B cell (primary cell): ENCODE results near the gene CYRIA. TPM values are rescaled to one million over a fixed set of nuclear protein-coding genes. Genes with fewer than 3 reads are reported as not detected.

ENCODE experiments used
- ATAC-seq: fragments of 200-7000 bp; cut with Tn5 transposase; one replicate; pipeline ENCODE4 v1.10.0; 2021; ENCODE audit warnings: low read depth, mild to moderate bottlenecking, moderate number of reproducible peaks, moderate library complexity
- CTCF ChIA-PET: fragments of 350-600 bp; sonication (Branson Sonifier 250); formaldehyde crosslinking; loops from one replicate; lab custom pipeline; 2021; ENCODE audit warnings: antibody characterized with exemption, inconsistent platforms; lab: Charles Lee
- POLR2A ChIA-PET: fragments of 350-600 bp; sonication (Branson Sonifier 250); formaldehyde crosslinking; loops from one replicate; lab custom pipeline; 2021; ENCODE audit warnings: antibody characterized with exemption; lab: Charles Lee
- DNase-seq: peaks from one replicate; pipeline ENCODE4 v3.0.0; 2013
- H2AFZ ChIP-seq: 2 replicates; pipeline ENCODE4 v1.6.1; 2012; ENCODE audit warnings: mild to moderate bottlenecking, low read depth, low read length; ENCODE audit not compliant: insufficient read depth, poor library complexity, severe bottlenecking
- H3K27ac ChIP-seq, 2 donors: 1 replicate in 1 of 2; 2 replicates in 1 of 2; pipeline ENCODE4 v1.5.1; 2012 to 2013; ENCODE audit warnings: low read length in 2 of 2, mild to moderate bottlenecking in 2 of 2, moderate library complexity in 1 of 2
- H3K27me3 ChIP-seq, 4 experiments: fragments of 200-600 bp in 1 of 4; sonication (generic) in 1 of 4; replicated peaks in 1 of 4; 1 replicate in 2 of 4; 2 replicates in 2 of 4; pipeline versions ENCODE4 v1.6.1 to v1.7.0; 2013 to 2016; ENCODE audit warnings: low read length in 3 of 4, mild to moderate bottlenecking in 2 of 4, mixed read lengths in 1 of 4, moderate library complexity in 1 of 4; ENCODE audit not compliant: insufficient read depth in 4 of 4, control insufficient read depth in 3 of 4; ENCODE audit errors: control extremely low read depth in 1 of 4
- H3K36me3 ChIP-seq, 2 experiments: replicated peaks in 1 of 2; 1 replicate in 1 of 2; 2 replicates in 1 of 2; pipeline versions ENCODE4 v1.6.1 to v1.7.1; 2013; ENCODE audit warnings: low read length in 1 of 2; ENCODE audit not compliant: insufficient read depth in 2 of 2, control insufficient read depth in 1 of 2; ENCODE audit errors: control extremely low read depth in 1 of 2, extremely low read depth in 1 of 2
- H3K4me1 ChIP-seq, 2 donors: fragments of 200-600 bp in 1 of 2; sonication (generic) in 1 of 2; 1 replicate in 1 of 2; 2 replicates in 1 of 2; pipeline versions ENCODE4 v1.5.1 to v1.6.1; 2013 to 2017; ENCODE audit warnings: low read length in 2 of 2; ENCODE audit not compliant: control insufficient read depth in 2 of 2, insufficient read depth in 2 of 2
- H3K4me2 ChIP-seq: replicated peaks from 2 replicates; pipeline ENCODE3; 2012; ENCODE audit warnings: mild to moderate bottlenecking, low read depth, low read length; ENCODE audit not compliant: poor library complexity, severe bottlenecking
- H3K4me3 ChIP-seq, 5 experiments: fragments of 200-600 bp in 1 of 5; sonication (generic) in 1 of 5; 1 replicate in 3 of 5; 2 replicates in 2 of 5; pipeline versions ENCODE4 v1.5.1 to v1.7.0; 2011 to 2016; ENCODE audit warnings: low read length in 4 of 5, mild to moderate bottlenecking in 4 of 5, low read depth in 2 of 5, control low read depth in 1 of 5, moderate library complexity in 1 of 5; ENCODE audit not compliant: insufficient read depth in 1 of 5; ENCODE audit errors: control extremely low read depth in 1 of 5, extremely low read depth in 1 of 5
- H3K79me2 ChIP-seq: fragments of 200-600 bp; sonication (generic); one replicate; pipeline ENCODE4 v1.6.0; 2016; ENCODE audit warnings: low read length; ENCODE audit not compliant: control insufficient read depth, insufficient read depth
- H3K9ac ChIP-seq: fragments of 200-600 bp; sonication (generic); 2 replicates; pipeline ENCODE4 v1.6.1; 2017; ENCODE audit warnings: mild to moderate bottlenecking, low read length, moderate library complexity
- H3K9me3 ChIP-seq, 3 donors: one replicate each; pipeline versions ENCODE4 v1.6.1 to v1.7.1; 2013; ENCODE audit warnings: low read length in 2 of 3; ENCODE audit not compliant: control insufficient read depth in 2 of 3, insufficient read depth in 1 of 3; ENCODE audit errors: control extremely low read depth in 1 of 3
- H4K20me1 ChIP-seq: 2 replicates; pipeline ENCODE4 v1.6.0; 2012; ENCODE audit warnings: mild to moderate bottlenecking, low read length; ENCODE audit not compliant: insufficient read depth, control insufficient read depth, poor library complexity, severe bottlenecking
- H3K27ac Mint-ChIP-seq: one replicate; pipeline ENCODE4 v1.8.0; 2021; ENCODE audit warnings: mixed read lengths
- H3K27me3 Mint-ChIP-seq: one replicate; pipeline ENCODE4 v1.8.0; 2021; ENCODE audit warnings: mixed read lengths
- H3K4me1 Mint-ChIP-seq: one replicate; pipeline ENCODE4 v1.8.0; 2021; ENCODE audit warnings: mixed read lengths
- H3K4me3 Mint-ChIP-seq: one replicate; pipeline ENCODE4 v1.8.0; 2021; ENCODE audit warnings: mixed read lengths
- H3K9me3 Mint-ChIP-seq: one replicate; pipeline ENCODE4 v1.8.0; 2022; ENCODE audit warnings: mixed read lengths; ENCODE audit not compliant: insufficient read depth
- CTCF ChIP-seq: fragments of 200-600 bp; IDR thresholded peaks from one replicate; pipeline ENCODE4 v1.8.0; 2022; ENCODE audit warnings: antibody characterized with exemption, mild to moderate bottlenecking
- EZH2 ChIP-seq: IDR thresholded peaks from 2 replicates; pipeline ENCODE4 v1.6.1; 2012; ENCODE audit warnings: borderline replicate concordance, low read depth, mild to moderate bottlenecking, moderate library complexity, low read length; ENCODE audit not compliant: insufficient read depth, poor library complexity, severe bottlenecking
- WGBS: methylation state at CpG from one replicate; pipeline ENCODE4 v1.1.5; 2013; ENCODE audit warnings: missing lambda C conversion rate; ENCODE audit not compliant: insufficient coverage; 5-methylcytosine and 5-hydroxymethylcytosine counted together
- intact Hi-C: fragments of 100-400 bp; cut with micrococcal nuclease; formaldehyde crosslinking; loops from one replicate; pipeline ENCODE4 v1.10.0; 2022
- polyA plus RNA-seq: library from polyadenylated mRNA; depleted of rRNA; stranded (reverse); fragments of >200 nt; gene quantifications from 2 replicates; pipeline ENCODE4 v1.2.3, GENCODE V29; 2012
- total RNA-seq, 2 donors: library from RNA; stranded (reverse); fragments of 120-200 nt in 1 of 2; gene quantifications; 1 replicate in 1 of 2; 2 replicates in 1 of 2; pipeline versions ENCODE4 v1.2.3 to v1.2.4, GENCODE V29; 2013 to 2022

Gene CYRIA
- total and polyA plus RNA-seq, 2 donors (not counting 1 experiment from before 2014, with no cell fraction given): 16.8 to 58.8 TPM

DNA sequence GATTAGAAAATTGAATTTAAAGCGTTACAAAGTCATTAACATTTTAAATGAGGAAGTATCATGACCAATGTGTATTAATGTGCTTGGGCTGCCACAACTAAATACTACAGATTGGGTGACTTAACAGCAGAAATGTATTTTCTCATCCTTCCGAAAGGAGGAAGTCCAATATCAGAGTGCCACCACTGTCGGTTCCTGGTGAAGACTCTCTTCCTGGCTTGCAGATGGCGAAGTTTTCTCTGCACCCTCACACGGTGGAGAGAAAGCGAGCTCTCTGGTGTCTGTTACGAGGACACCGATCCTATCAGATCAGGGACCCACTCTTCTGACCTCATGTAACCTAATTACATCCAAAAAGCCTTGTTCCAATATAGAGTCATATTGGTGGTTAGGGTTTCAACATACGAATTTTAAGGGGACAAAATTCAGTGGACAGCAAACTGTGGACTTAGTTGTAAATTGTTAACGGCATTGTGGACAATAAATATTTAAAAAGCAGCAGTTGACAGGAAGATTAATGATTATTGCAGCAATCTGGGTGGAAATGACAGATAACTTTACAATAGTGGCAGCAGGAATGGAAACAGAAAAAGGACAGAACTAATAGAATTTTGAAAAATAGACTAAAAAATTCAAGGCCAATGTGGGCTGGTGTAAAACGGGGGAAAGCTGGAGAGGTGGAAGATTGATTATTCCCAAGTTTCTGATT is 35.1 kb upstream of the CYRIA start:
- H3K36me3 ChIP-seq: no peaks in the 10 kb centered on the region
- no peak overlapping the region for H3K4me3 Mint-ChIP-seq
- TF ChIP-seq EZH2 (no peak), CTCF (no peak)
- POLR2A ChIA-PET: no interaction called here
- ATAC-seq (no peak), DNase-seq (no peak)
- H3K4me1 Mint-ChIP-seq: peaks cover under 1% of the 10 kb centered on the region
- no peaks in the 10 kb centered on the region for H3K79me2 ChIP-seq
- no peaks in the 10 kb centered on the region for H3K27me3 ChIP-seq
- H2AFZ ChIP-seq: no peak overlapping the region
- no peak overlapping the region for H3K4me2 ChIP-seq
- peaks cover 4% of the 10 kb centered on the region for H3K9me3 Mint-ChIP-seq
- H3K27ac Mint-ChIP-seq: no peak overlapping the region
- CTCF ChIA-PET: no interaction called here
- intact Hi-C loops: no loop called here
- H3K27ac ChIP-seq: no peak overlapping the region
- H3K4me3 ChIP-seq: no peak overlapping the region
- H3K4me1 ChIP-seq: no peaks in the 10 kb centered on the region
- H3K27me3 Mint-ChIP-seq: peaks cover 3% of the 10 kb centered on the region
- H3K9ac ChIP-seq: no peak overlapping the region
- 87% methylated on average over 6 of the region's 11 CpGs for WGBS
- H3K9me3 ChIP-seq: peaks cover 0 to 6% (median 0%) of the 10 kb centered on the region in 3 donors
- no peaks in the 10 kb centered on the region for H4K20me1 ChIP-seq

DNA sequence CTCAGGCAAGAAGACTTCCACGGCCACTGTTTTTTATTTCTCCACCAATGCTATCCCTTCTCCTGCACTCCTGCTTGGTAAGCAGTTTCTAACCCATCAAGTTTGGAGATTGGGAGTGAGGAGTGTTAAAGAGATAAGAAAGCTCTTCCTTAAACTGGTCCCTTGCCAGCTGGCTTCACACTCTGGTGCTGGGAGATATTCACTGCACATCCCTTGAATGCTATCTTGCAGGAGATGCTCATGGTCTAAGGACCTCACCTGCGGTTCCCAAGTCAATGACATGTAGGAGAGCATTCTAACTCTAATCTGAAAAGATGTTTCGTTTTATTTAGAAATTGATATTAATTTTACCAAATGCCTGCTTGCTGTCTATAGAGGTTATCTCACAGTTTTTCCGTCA is 28.2 kb upstream of the CYRIA start:
- POLR2A ChIA-PET: no interaction called here
- Histone ChIP-seq H3K9me3 (peaks cover 0 to 4% (median 0%) of the 10 kb centered on the region in 3 donors), H4K20me1 (no peaks in the 10 kb centered on the region), H3K4me2 (no peak overlapping the region), H3K27ac (no peak overlapping the region), H3K9ac (no peak overlapping the region), H2AFZ (no peak overlapping the region), H3K79me2 (no peaks in the 10 kb centered on the region), H3K27me3 (no peaks in the 10 kb centered on the region), H3K36me3 (no peaks in the 10 kb centered on the region), H3K4me3 (no peak overlapping the region), H3K4me1 (peaks cover under 1 to 5% of the 10 kb centered on the region in 2 donors)
- Mint-ChIP-seq H3K4me1 (peaks cover 13% of the 10 kb centered on the region), H3K9me3 (peaks cover 4% of the 10 kb centered on the region), H3K4me3 (no peak overlapping the region), H3K27ac (no peak overlapping the region), H3K27me3 (peaks cover 3% of the 10 kb centered on the region)
- no peak for ATAC-seq
- DNase-seq: no peak
- intact Hi-C loops: no loop called here
- no peak for TF ChIP-seq CTCF
- TF ChIP-seq EZH2: no peak
- no CpG with 5 or more reads among the region's 4 CpGs for WGBS
- CTCF ChIA-PET: interaction anchor here (1.2 kb wide), 1 partner anchor 80 kb away, joined by 5 read pairs; no protein-coding TSS in a partner anchor
